ENCODE data around the gene KANSL2.
A peak's percentile ranks its signal among the peaks of the same experiment; 100 is the strongest.
"Not testable (repeated sequence)": the region's sequence is repeated elsewhere in the genome, so short reads cannot be mapped to it uniquely, and the experiment has no call there.

The KANSL2 gene

GRCh38 chr12:48682927-48683326 is 889 bp upstream of the KANSL2 start:
- no peak for FAIRE-seq

- FAIRE-seq, result not testable (repeated sequence)
Observed at GRCh38 chr12:48682533-48682905, 481 bp upstream of the KANSL2 start.

- no peak for FAIRE-seq
Observed at GRCh38 chr12:48681399-48681709, 684 bp downstream of the KANSL2 start.

- FAIRE-seq, result no peak
Observed at GRCh38 chr12:48680861-48681260, 1.2 kb downstream of the KANSL2 start.

GRCh38 chr12:48678551-48679185 is 3.4 kb downstream of the KANSL2 start:
- no peak for FAIRE-seq

GRCh38 chr12:48671231-48671856 is 10.7 kb downstream of the KANSL2 start:
- no peak for FAIRE-seq

GRCh38 chr12:48668996-48669395 is 13.0 kb downstream of the KANSL2 start:
- FAIRE-seq, result no peak

- no peak for FAIRE-seq
Observed at GRCh38 chr12:48659863-48660262, 22.2 kb downstream of the KANSL2 start.

GRCh38 chr12:48651681-48652080 is 30.4 kb downstream of the KANSL2 start:
- no peak for FAIRE-seq

- not testable (repeated sequence) for FAIRE-seq
Observed at GRCh38 chr12:48645354-48645753, 36.7 kb downstream of the KANSL2 start.

GRCh38 chr12:48643011-48643410 is 39.0 kb downstream of the KANSL2 start:
- no peak for FAIRE-seq

GRCh38 chr12:48641752-48642555 is 40.1 kb downstream of the KANSL2 start:
- not testable (repeated sequence) for FAIRE-seq

GRCh38 chr12:48640854-48641253 is 41.2 kb downstream of the KANSL2 start:
- no peak for FAIRE-seq

- FAIRE-seq, result no peak
Observed at GRCh38 chr12:48640428-48640827, 41.6 kb downstream of the KANSL2 start.

- FAIRE-seq, result no peak
Observed at GRCh38 chr12:48631071-48631470, 51.0 kb downstream of the KANSL2 start.

- peak; percentile 36 for FAIRE-seq
Observed at GRCh38 chr12:48630346-48630745, 51.7 kb downstream of the KANSL2 start.

GRCh38 chr12:48629541-48629940 is 52.5 kb downstream of the KANSL2 start:
- FAIRE-seq, result no peak

- no peak for FAIRE-seq
Observed at GRCh38 chr12:48627556-48627955, 54.5 kb downstream of the KANSL2 start.

GRCh38 chr12:48622997-48623396 is 59.0 kb downstream of the KANSL2 start:
- not testable (repeated sequence) for FAIRE-seq

GRCh38 chr12:48618541-48618940 is 63.5 kb downstream of the KANSL2 start:
- peak; percentile 90 for FAIRE-seq

- no peak for FAIRE-seq
Observed at GRCh38 chr12:48615681-48616080, 66.4 kb downstream of the KANSL2 start.

GRCh38 chr12:48613321-48613720 is 68.7 kb downstream of the KANSL2 start:
- no peak for FAIRE-seq

All from G401.6 (cell line).